ENCODE data around the gene NPIPA8.
"Not testable (repeated sequence)": the region's sequence is repeated elsewhere in the genome, so short reads cannot be mapped to it uniquely, and the experiment has no call there.

The NPIPA8 gene

DNA sequence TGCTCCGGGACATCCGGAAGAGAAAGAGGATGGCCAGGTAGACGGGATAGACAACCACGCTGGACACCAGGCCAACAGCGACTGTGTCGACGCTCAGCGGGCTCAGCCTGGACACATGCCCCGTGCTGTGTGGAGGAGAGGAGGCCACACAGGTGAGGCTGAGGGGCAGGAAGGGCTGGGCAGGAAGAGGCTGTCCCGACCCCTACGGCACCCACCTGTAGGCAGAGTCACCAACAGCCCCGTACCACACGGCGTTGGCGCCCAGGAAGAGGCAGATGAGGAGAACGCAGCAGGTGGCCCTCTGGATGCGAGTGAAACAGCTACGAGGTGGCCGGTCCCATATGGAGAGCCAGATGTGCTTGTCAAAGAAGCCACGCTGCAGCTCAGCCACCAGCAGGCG is at the start of gene NPIPA8:
TSS of gene NPIPA8 (minus strand) at position 101 of the 400 bp plus-strand sequence. CDS start 4,074 bp downstream, outside the sequence.
- TF ChIP-seq, protein P1, sequence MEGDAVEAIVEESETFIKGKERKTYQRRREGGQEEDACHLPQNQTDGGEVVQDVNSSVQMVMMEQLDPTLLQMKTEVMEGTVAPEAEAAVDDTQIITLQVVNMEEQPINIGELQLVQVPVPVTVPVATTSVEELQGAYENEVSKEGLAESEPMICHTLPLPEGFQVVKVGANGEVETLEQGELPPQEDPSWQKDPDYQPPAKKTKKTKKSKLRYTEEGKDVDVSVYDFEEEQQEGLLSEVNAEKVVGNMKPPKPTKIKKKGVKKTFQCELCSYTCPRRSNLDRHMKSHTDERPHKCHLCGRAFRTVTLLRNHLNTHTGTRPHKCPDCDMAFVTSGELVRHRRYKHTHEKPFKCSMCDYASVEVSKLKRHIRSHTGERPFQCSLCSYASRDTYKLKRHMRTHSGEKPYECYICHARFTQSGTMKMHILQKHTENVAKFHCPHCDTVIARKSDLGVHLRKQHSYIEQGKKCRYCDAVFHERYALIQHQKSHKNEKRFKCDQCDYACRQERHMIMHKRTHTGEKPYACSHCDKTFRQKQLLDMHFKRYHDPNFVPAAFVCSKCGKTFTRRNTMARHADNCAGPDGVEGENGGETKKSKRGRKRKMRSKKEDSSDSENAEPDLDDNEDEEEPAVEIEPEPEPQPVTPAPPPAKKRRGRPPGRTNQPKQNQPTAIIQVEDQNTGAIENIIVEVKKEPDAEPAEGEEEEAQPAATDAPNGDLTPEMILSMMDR (IDR thresholded peaks at IDR 0.05): not testable (repeated sequence)

All from LNCAP (cell line).